ENCODE measurements around the gene ADPRS.

The ADPRS gene

DNA sequence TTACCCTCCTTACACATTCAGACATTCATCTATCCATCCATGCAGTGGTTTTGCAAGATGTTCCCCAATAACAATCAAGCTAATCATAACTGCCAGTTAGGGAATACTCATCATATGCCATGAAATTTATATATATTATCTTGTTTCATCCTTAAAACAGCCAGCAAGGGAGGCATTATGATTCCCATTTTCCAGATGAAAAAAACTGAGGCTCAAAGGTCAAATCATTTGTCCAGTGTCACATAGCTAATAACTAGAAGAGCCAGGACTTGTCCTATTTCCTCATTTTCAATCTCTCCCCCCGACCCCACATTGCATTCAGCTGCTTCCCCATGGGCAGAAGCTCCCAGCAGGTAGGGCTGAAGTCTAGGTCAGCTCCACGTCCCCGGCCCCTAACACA, 43.3 kb downstream of the ADPRS start (continued):
- TF ChIP-seq, protein P1, sequence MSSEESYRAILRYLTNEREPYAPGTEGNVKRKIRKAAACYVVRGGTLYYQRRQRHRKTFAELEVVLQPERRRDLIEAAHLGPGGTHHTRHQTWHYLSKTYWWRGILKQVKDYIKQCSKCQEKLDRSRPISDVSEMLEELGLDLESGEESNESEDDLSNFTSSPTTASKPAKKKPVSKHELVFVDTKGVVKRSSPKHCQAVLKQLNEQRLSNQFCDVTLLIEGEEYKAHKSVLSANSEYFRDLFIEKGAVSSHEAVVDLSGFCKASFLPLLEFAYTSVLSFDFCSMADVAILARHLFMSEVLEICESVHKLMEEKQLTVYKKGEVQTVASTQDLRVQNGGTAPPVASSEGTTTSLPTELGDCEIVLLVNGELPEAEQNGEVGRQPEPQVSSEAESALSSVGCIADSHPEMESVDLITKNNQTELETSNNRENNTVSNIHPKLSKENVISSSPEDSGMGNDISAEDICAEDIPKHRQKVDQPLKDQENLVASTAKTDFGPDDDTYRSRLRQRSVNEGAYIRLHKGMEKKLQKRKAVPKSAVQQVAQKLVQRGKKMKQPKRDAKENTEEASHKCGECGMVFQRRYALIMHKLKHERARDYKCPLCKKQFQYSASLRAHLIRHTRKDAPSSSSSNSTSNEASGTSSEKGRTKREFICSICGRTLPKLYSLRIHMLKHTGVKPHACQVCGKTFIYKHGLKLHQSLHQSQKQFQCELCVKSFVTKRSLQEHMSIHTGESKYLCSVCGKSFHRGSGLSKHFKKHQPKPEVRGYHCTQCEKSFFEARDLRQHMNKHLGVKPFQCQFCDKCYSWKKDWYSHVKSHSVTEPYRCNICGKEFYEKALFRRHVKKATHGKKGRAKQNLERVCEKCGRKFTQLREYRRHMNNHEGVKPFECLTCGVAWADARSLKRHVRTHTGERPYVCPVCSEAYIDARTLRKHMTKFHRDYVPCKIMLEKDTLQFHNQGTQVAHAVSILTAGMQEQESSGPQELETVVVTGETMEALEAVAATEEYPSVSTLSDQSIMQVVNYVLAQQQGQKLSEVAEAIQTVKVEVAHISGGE (tag by site-specific recombination; conservative IDR thresholded peaks at IDR 0.05; ENCODE audit: low read depth): no peak
- no peak for TF ChIP-seq HOXA7 (CRISPR knock-in tag; IDR thresholded peaks at IDR 0.05; ENCODE audit: borderline replicate concordance)
- TF ChIP-seq TCF7L2 (IDR thresholded peaks at IDR 0.05; ENCODE audit: borderline replicate concordance, low read depth, low read length): no peak

DNA sequence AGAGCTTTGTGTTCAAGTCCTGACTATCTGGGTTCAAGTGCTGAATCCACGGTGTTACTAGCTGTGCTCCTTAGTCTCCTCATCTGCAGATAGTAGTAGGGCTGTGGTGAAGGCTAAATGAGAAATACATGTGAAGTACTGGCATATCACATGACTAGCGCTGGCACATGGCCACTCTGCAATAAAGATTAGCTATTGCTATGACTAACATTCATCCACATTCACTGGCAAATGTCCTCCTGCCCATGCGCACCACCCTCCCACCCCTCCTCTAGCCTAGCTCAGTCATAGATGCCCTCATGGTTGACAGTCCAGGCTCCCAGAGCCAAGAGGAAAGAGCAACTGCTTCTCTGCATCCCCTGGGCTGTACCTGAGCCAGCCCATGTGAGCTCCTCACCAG, 44.8 kb downstream of the ADPRS start:
- H3K27ac ChIP-seq (ENCODE audit: extremely low read depth, low read depth, low read length): no peak overlapping the region
- H3K4me1 ChIP-seq (ENCODE audit: control insufficient read depth, insufficient read depth, low read length): no peaks in the 10 kb centered on the region
- CTCF ChIA-PET: interaction anchor here (0.6 to 7.2 kb wide), 18 partner anchors 8 to 1245 kb away, joined by 3 to 156 read pairs (median 5); partner anchors contain the start of gene TRAPPC3
- H3K4me3 ChIP-seq (ENCODE audit: low read depth, low read length): no peak overlapping the region
- H3K36me3 ChIP-seq (ENCODE audit: control insufficient read depth in 2 of 2, insufficient read depth in 1 of 2, low read length in 2 of 2): peaks cover 0 to 28% of the 10 kb centered on the region in 2 experiments; a peak in 2 of 3 replicates
- no peaks in the 10 kb centered on the region for H3K9me3 ChIP-seq (ENCODE audit: control insufficient read depth, insufficient read depth, low read depth, low read length)
- POLR2A ChIA-PET: interaction anchor here (0.6 to 1.9 kb wide), 3 partner anchors 20 to 37 kb away, joined by 3 to 9 read pairs (median 7); no protein-coding TSS in a partner anchor
- no peak for TF ChIP-seq ZNF112 (tag by site-specific recombination; IDR thresholded peaks at IDR 0.05)
- no peak for TF ChIP-seq ZNF792 (tag by site-specific recombination; IDR thresholded peaks at IDR 0.05)
- TF ChIP-seq, protein P2, sequence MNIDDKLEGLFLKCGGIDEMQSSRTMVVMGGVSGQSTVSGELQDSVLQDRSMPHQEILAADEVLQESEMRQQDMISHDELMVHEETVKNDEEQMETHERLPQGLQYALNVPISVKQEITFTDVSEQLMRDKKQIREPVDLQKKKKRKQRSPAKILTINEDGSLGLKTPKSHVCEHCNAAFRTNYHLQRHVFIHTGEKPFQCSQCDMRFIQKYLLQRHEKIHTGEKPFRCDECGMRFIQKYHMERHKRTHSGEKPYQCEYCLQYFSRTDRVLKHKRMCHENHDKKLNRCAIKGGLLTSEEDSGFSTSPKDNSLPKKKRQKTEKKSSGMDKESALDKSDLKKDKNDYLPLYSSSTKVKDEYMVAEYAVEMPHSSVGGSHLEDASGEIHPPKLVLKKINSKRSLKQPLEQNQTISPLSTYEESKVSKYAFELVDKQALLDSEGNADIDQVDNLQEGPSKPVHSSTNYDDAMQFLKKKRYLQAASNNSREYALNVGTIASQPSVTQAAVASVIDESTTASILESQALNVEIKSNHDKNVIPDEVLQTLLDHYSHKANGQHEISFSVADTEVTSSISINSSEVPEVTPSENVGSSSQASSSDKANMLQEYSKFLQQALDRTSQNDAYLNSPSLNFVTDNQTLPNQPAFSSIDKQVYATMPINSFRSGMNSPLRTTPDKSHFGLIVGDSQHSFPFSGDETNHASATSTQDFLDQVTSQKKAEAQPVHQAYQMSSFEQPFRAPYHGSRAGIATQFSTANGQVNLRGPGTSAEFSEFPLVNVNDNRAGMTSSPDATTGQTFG (tag by site-specific recombination; IDR thresholded peaks at IDR 0.05; ENCODE audit: borderline replicate concordance): no peak
- TF ChIP-seq, protein P3, sequence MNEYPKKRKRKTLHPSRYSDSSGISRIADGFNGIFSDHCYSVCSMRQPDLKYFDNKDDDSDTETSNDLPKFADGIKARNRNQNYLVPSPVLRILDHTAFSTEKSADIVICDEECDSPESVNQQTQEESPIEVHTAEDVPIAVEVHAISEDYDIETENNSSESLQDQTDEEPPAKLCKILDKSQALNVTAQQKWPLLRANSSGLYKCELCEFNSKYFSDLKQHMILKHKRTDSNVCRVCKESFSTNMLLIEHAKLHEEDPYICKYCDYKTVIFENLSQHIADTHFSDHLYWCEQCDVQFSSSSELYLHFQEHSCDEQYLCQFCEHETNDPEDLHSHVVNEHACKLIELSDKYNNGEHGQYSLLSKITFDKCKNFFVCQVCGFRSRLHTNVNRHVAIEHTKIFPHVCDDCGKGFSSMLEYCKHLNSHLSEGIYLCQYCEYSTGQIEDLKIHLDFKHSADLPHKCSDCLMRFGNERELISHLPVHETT (tag by site-specific recombination; IDR thresholded peaks at IDR 0.05): 0 out of 2 replicates have a peak, but pooled peaks have one; percentile 37
- TF ChIP-seq ZNF610 (tag by site-specific recombination; IDR thresholded peaks at IDR 0.05; ENCODE audit: borderline replicate concordance): no peak
- no peak for TF ChIP-seq ZNF549 (tag by site-specific recombination; IDR thresholded peaks at IDR 0.05)
- no peak for TF ChIP-seq HOXC10 (CRISPR knock-in tag; IDR thresholded peaks at IDR 0.05)
- no peak for TF ChIP-seq GLI2 (tag by site-specific recombination; IDR thresholded peaks at IDR 0.05; ENCODE audit: borderline replicate concordance, low read depth)
- no peak for TF ChIP-seq ZNF341 (tag by site-specific recombination; IDR thresholded peaks at IDR 0.05; ENCODE audit: low read depth)
- TF ChIP-seq, protein P4, sequence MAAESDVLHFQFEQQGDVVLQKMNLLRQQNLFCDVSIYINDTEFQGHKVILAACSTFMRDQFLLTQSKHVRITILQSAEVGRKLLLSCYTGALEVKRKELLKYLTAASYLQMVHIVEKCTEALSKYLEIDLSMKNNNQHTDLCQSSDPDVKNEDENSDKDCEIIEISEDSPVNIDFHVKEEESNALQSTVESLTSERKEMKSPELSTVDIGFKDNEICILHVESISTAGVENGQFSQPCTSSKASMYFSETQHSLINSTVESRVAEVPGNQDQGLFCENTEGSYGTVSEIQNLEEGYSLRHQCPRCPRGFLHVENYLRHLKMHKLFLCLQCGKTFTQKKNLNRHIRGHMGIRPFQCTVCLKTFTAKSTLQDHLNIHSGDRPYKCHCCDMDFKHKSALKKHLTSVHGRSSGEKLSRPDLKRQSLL (tag by site-specific recombination; IDR thresholded peaks at IDR 0.05): no peak
- TF ChIP-seq, protein P5, sequence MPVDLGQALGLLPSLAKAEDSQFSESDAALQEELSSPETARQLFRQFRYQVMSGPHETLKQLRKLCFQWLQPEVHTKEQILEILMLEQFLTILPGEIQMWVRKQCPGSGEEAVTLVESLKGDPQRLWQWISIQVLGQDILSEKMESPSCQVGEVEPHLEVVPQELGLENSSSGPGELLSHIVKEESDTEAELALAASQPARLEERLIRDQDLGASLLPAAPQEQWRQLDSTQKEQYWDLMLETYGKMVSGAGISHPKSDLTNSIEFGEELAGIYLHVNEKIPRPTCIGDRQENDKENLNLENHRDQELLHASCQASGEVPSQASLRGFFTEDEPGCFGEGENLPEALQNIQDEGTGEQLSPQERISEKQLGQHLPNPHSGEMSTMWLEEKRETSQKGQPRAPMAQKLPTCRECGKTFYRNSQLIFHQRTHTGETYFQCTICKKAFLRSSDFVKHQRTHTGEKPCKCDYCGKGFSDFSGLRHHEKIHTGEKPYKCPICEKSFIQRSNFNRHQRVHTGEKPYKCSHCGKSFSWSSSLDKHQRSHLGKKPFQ (tag by site-specific recombination; IDR thresholded peaks at IDR 0.05): no peak
- peak; percentile 91 for TF ChIP-seq ZBTB17 (tag by site-specific recombination; IDR thresholded peaks at IDR 0.05)
- no peak for TF ChIP-seq ZNF623 (tag by site-specific recombination; IDR thresholded peaks at IDR 0.05)
- TF ChIP-seq ZNF350 (tag by site-specific recombination; IDR thresholded peaks at IDR 0.05): no peak
- TF ChIP-seq ZNF600 (tag by site-specific recombination; IDR thresholded peaks at IDR 0.05): peak; percentile 52; the same call in 1 of the 2 replicates
- TF ChIP-seq ZNF174 (tag by site-specific recombination; IDR thresholded peaks at IDR 0.05): no peak
- TF ChIP-seq, protein P6, sequence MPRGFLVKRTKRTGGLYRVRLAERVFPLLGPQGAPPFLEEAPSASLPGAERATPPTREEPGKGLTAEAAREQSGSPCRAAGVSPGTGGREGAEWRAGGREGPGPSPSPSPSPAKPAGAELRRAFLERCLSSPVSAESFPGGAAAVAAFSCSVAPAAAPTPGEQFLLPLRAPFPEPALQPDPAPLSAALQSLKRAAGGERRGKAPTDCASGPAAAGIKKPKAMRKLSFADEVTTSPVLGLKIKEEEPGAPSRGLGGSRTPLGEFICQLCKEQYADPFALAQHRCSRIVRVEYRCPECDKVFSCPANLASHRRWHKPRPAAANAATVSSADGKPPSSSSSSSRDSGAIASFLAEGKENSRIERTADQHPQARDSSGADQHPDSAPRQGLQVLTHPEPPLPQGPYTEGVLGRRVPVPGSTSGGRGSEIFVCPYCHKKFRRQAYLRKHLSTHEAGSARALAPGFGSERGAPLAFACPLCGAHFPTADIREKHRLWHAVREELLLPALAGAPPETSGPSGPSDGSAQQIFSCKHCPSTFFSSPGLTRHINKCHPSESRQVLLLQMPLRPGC (tag by site-specific recombination; IDR thresholded peaks at IDR 0.05): peak; percentile 27; the same call in 1 of the 2 replicates
- TF ChIP-seq, protein P7, sequence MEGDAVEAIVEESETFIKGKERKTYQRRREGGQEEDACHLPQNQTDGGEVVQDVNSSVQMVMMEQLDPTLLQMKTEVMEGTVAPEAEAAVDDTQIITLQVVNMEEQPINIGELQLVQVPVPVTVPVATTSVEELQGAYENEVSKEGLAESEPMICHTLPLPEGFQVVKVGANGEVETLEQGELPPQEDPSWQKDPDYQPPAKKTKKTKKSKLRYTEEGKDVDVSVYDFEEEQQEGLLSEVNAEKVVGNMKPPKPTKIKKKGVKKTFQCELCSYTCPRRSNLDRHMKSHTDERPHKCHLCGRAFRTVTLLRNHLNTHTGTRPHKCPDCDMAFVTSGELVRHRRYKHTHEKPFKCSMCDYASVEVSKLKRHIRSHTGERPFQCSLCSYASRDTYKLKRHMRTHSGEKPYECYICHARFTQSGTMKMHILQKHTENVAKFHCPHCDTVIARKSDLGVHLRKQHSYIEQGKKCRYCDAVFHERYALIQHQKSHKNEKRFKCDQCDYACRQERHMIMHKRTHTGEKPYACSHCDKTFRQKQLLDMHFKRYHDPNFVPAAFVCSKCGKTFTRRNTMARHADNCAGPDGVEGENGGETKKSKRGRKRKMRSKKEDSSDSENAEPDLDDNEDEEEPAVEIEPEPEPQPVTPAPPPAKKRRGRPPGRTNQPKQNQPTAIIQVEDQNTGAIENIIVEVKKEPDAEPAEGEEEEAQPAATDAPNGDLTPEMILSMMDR (tag by site-specific recombination; IDR thresholded peaks at IDR 0.05): no peak

Measured in HEK293 (cell line).